Lower leg skin (tissue), 3 donors: ENCODE data around the gene CAPN2.
"Not testable (repeated sequence)": the region's sequence is repeated elsewhere in the genome, so short reads cannot be mapped to it uniquely, and the experiment has no call there.

Source experiments
- CTCF ChIP-seq, 3 donors: fragments of 450-650 bp; IDR thresholded peaks; one replicate each; pipeline ENCODE4 v1.5.1; 2016; ENCODE audit warnings: antibody characterized with exemption in 3 of 3, mild to moderate bottlenecking in 3 of 3, moderate library complexity in 2 of 3
- POLR2A ChIP-seq, 2 donors: fragments of 450-650 bp; IDR thresholded peaks; one replicate each; pipeline ENCODE4 v1.6.1; 2016 to 2017; ENCODE audit warnings: antibody characterized with exemption in 2 of 2, mild to moderate bottlenecking in 1 of 2, moderate library complexity in 1 of 2

DNA sequence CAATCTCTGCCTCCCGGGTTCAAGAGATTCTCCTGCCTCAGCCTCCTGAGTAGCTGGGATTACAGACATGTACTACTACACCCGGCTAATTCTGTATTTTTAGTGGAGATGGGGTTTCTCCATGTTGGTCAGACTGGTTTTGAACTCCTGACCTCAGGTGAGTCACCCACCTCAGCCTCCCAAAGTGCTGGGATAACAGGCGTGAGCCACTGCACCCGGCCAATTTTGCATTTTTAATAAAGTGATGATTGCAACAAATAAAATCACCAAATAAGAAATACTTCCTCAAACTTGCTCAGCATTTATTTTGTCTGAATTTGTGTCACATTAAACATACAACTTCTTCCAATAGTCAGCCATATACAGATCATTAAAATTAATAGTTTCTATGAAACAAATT lies 97.6 kb downstream of the CAPN2 start:
- not testable (repeated sequence) for TF ChIP-seq POLR2A, CTCF (IDR thresholded peaks at IDR 0.05)
